CD8-positive, alpha-beta memory T cell (primary cell): ENCODE measurements around the gene ZAP70. TPM values are rescaled to one million over a fixed set of nuclear protein-coding genes. Genes with fewer than 3 reads are reported as not detected.
A peak's percentile ranks its signal among the peaks of the same experiment; 100 is the strongest.
"Not testable (repeated sequence)": the region's sequence is repeated elsewhere in the genome, so short reads cannot be mapped to it uniquely, and the experiment has no call there.

Experiments used
- CTCF ChIA-PET: fragments of 350-600 bp; sonication (Branson Sonifier 250); formaldehyde crosslinking; loops from one replicate; lab custom pipeline; 2021; ENCODE audit warnings: antibody characterized with exemption; lab: Charles Lee
- POLR2A ChIA-PET: fragments of 350-600 bp; sonication (Branson Sonifier 250); formaldehyde crosslinking; loops from one replicate; lab custom pipeline; 2021; ENCODE audit warnings: antibody characterized with exemption; lab: Charles Lee
- DNase-seq, 5 donors: peaks; one replicate each; pipeline versions ENCODE4 v3.0.0 to v3.0.0-alpha.2; 2020 to 2022; ENCODE audit warnings: mixed read lengths in 1 of 5
- H3K27ac ChIP-seq: one replicate; pipeline ENCODE4 v1.7.0; 2013; ENCODE audit warnings: low read depth, mild to moderate bottlenecking, low read length, moderate library complexity
- H3K27me3 ChIP-seq: 2 replicates; pipeline ENCODE4 v1.7.0; 2013; ENCODE audit warnings: low read length, mild to moderate bottlenecking; ENCODE audit not compliant: insufficient read depth, poor library complexity, severe bottlenecking
- H3K36me3 ChIP-seq: 2 replicates; pipeline ENCODE4 v1.7.0; 2013; ENCODE audit warnings: mild to moderate bottlenecking, low read length, moderate library complexity; ENCODE audit not compliant: insufficient read depth
- H3K4me1 ChIP-seq: 2 replicates; pipeline ENCODE4 v1.7.0; 2013; ENCODE audit warnings: mild to moderate bottlenecking, low read length, moderate library complexity; ENCODE audit not compliant: insufficient read depth
- H3K4me3 ChIP-seq: 2 replicates; pipeline ENCODE4 v1.7.0; 2013; ENCODE audit warnings: mild to moderate bottlenecking, low read length
- H3K9me3 ChIP-seq: 2 replicates; pipeline ENCODE4 v1.7.0; 2013; ENCODE audit warnings: mild to moderate bottlenecking, low read length
- H3K27ac Mint-ChIP-seq, 8 donors: one replicate each; pipeline ENCODE4 v1.8.0; 2020 to 2021; ENCODE audit warnings: mixed read lengths in 8 of 8, mild to moderate bottlenecking in 6 of 8, inconsistent platforms in 3 of 8, moderate library complexity in 3 of 8
- H3K27me3 Mint-ChIP-seq, 2 donors: one replicate each; pipeline ENCODE4 v1.8.0; 2020 to 2021; ENCODE audit warnings: mixed read lengths in 2 of 2, mild to moderate bottlenecking in 1 of 2, moderate library complexity in 1 of 2
- H3K36me3 Mint-ChIP-seq, 3 donors: one replicate each; pipeline ENCODE4 v1.8.0; 2020 to 2021; ENCODE audit warnings: mixed read lengths in 3 of 3, inconsistent platforms in 1 of 3, mild to moderate bottlenecking in 1 of 3
- H3K4me1 Mint-ChIP-seq, 3 donors: one replicate each; pipeline ENCODE4 v1.8.0; 2020 to 2021; ENCODE audit warnings: mixed read lengths in 3 of 3, inconsistent platforms in 1 of 3, mild to moderate bottlenecking in 1 of 3
- H3K4me3 Mint-ChIP-seq, 7 donors: one replicate each; pipeline ENCODE4 v1.8.0; 2020 to 2021; ENCODE audit warnings: mixed read lengths in 7 of 7, mild to moderate bottlenecking in 6 of 7, moderate library complexity in 4 of 7, inconsistent platforms in 2 of 7
- H3K9me3 Mint-ChIP-seq, 5 donors: one replicate each; pipeline ENCODE4 v1.8.0; 2020 to 2022; ENCODE audit warnings: mixed read lengths in 5 of 5, mild to moderate bottlenecking in 3 of 5, moderate library complexity in 2 of 5, inconsistent platforms in 1 of 5
- polyA plus RNA-seq: library from polyadenylated mRNA; unstranded; fragments of 300-500 nt; fragmentation: Illumina TruSeq; gene quantifications from one replicate; pipeline ENCODE4 v1.2.3, GENCODE V29; 2021
- total RNA-seq, 2 experiments: library from RNA; stranded (reverse); gene quantifications; one replicate each; pipeline ENCODE4 v1.2.3, GENCODE V29; 2021

The ZAP70 gene
- total and polyA plus RNA-seq, 3 experiments from 2014 or later = 180 to 197 (median 184) TPM

- H3K27ac Mint-ChIP-seq, POLR2A ChIA-PET, H3K9me3 ChIP-seq, H3K27ac ChIP-seq, H3K36me3 Mint-ChIP-seq, DNase-seq, H3K9me3 Mint-ChIP-seq, H3K36me3 ChIP-seq, H3K4me1 ChIP-seq, H3K4me3 Mint-ChIP-seq, H3K4me1 Mint-ChIP-seq, H3K4me3 ChIP-seq, H3K27me3 ChIP-seq: not testable (repeated sequence)
- CTCF ChIA-PET = interaction anchor here (0.9 to 1.1 kb wide), 3 partner anchors 9 to 24 kb away, joined by 3 read pairs; partner anchors contain the start of gene ACTR1B
- peaks cover 0 to 12% of the 10 kb centered on the region in 2 donors for H3K27me3 Mint-ChIP-seq
Measured at GRCh38 chr2:97672606-97673140, 40.7 kb upstream of the ZAP70 start.

- Histone ChIP-seq H3K4me3 (no peak overlapping the region), H3K36me3 (no peaks in the 10 kb centered on the region), H3K27me3 (no peaks in the 10 kb centered on the region), H3K27ac (no peak overlapping the region), H3K9me3 (no peaks in the 10 kb centered on the region), H3K4me1 (no peaks in the 10 kb centered on the region)
- ChIA-PET POLR2A (no interaction called here), CTCF (interaction anchor here (0.9 to 1.1 kb wide), 3 partner anchors 10 to 23 kb away, joined by 3 read pairs; partner anchors contain the start of gene ACTR1B)
- DNase-seq = no peak
- H3K9me3 Mint-ChIP-seq = no peaks in the 10 kb centered on the region
- peaks cover 2 to 12% of the 10 kb centered on the region in 2 donors for H3K27me3 Mint-ChIP-seq
- no peak overlapping the region for H3K4me3 Mint-ChIP-seq
- H3K27ac Mint-ChIP-seq = no peak overlapping the region
- no peaks in the 10 kb centered on the region for H3K36me3 Mint-ChIP-seq
- H3K4me1 Mint-ChIP-seq = no peaks in the 10 kb centered on the region
Measured at GRCh38 chr2:97673182-97673914, 40.0 kb upstream of the ZAP70 start.

- CTCF ChIA-PET = no interaction called here
Measured at GRCh38 chr2:97673915-97674283, 39.5 kb upstream of the ZAP70 start.

GRCh38 chr2:97675430-97676113 is 37.8 kb upstream of the ZAP70 start:
- no peak overlapping the region for H3K4me3 Mint-ChIP-seq
- Histone ChIP-seq H3K4me3 (no peak overlapping the region), H3K27me3 (no peaks in the 10 kb centered on the region), H3K9me3 (no peaks in the 10 kb centered on the region), H3K27ac (no peak overlapping the region), H3K36me3 (no peaks in the 10 kb centered on the region), H3K4me1 (no peaks in the 10 kb centered on the region)
- no peaks in the 10 kb centered on the region for H3K4me1 Mint-ChIP-seq
- H3K27me3 Mint-ChIP-seq = peaks cover 2 to 12% of the 10 kb centered on the region in 2 donors
- ChIA-PET POLR2A (no interaction called here), CTCF (interaction anchor here (1.2 to 2.2 kb wide), 2 partner anchors 34 to 85 kb away, joined by 3 to 5 read pairs; no protein-coding TSS in a partner anchor)
- no peaks in the 10 kb centered on the region for H3K9me3 Mint-ChIP-seq
- no peak overlapping the region for H3K27ac Mint-ChIP-seq
- H3K36me3 Mint-ChIP-seq = no peaks in the 10 kb centered on the region
- no peak for DNase-seq

More at GRCh38 chr2:97673915-97674283, 39.5 kb upstream of the ZAP70 start:
- Histone ChIP-seq H3K27me3 (no peaks in the 10 kb centered on the region), H3K9me3 (no peaks in the 10 kb centered on the region), H3K36me3 (no peaks in the 10 kb centered on the region), H3K4me1 (no peaks in the 10 kb centered on the region), H3K4me3 (no peak overlapping the region), H3K27ac (no peak overlapping the region)
- Mint-ChIP-seq H3K36me3 (no peaks in the 10 kb centered on the region), H3K27ac (no peak overlapping the region), H3K9me3 (no peaks in the 10 kb centered on the region), H3K4me3 (no peak overlapping the region), H3K27me3 (peaks cover 2 to 12% of the 10 kb centered on the region in 2 donors), H3K4me1 (no peaks in the 10 kb centered on the region)
- DNase-seq = no peak
- POLR2A ChIA-PET = no interaction called here

GRCh38 chr2:97676620-97677019 is 36.8 kb upstream of the ZAP70 start:
- ChIA-PET POLR2A (no interaction called here), CTCF (interaction anchor here (0.7 to 2.2 kb wide), 3 partner anchors 33 to 86 kb away, joined by 3 to 5 read pairs (median 3); no protein-coding TSS in a partner anchor)
- no peak overlapping the region for H3K4me3 ChIP-seq
- Mint-ChIP-seq H3K27ac (no peak overlapping the region), H3K4me3 (no peak overlapping the region), H3K9me3 (no peaks in the 10 kb centered on the region), H3K36me3 (no peaks in the 10 kb centered on the region), H3K4me1 (no peaks in the 10 kb centered on the region), H3K27me3 (peaks cover 2 to 12% of the 10 kb centered on the region in 2 donors)
- H3K27ac ChIP-seq = no peak overlapping the region
- no peaks in the 10 kb centered on the region for H3K4me1 ChIP-seq
- no peaks in the 10 kb centered on the region for H3K27me3 ChIP-seq
- DNase-seq = no peak
- no peaks in the 10 kb centered on the region for H3K36me3 ChIP-seq
- H3K9me3 ChIP-seq = no peaks in the 10 kb centered on the region

GRCh38 chr2:97677480-97677879 is 35.9 kb upstream of the ZAP70 start:
- CTCF ChIA-PET = interaction anchor here (0.7 to 2.2 kb wide), 2 partner anchors 71 to 86 kb away, joined by 3 to 5 read pairs; no protein-coding TSS in a partner anchor
- Histone ChIP-seq H3K4me3 (no peak overlapping the region), H3K36me3 (no peaks in the 10 kb centered on the region), H3K4me1 (no peaks in the 10 kb centered on the region), H3K27ac (no peak overlapping the region), H3K9me3 (no peaks in the 10 kb centered on the region), H3K27me3 (no peaks in the 10 kb centered on the region)
- Mint-ChIP-seq H3K4me3 (no peak overlapping the region), H3K4me1 (no peaks in the 10 kb centered on the region), H3K27ac (no peak overlapping the region), H3K9me3 (no peaks in the 10 kb centered on the region), H3K36me3 (no peaks in the 10 kb centered on the region), H3K27me3 (peaks cover 2 to 12% of the 10 kb centered on the region in 2 donors)
- POLR2A ChIA-PET = no interaction called here
- DNase-seq = no peak

- CTCF ChIA-PET = interaction anchor here (1.2 kb wide), 1 partner anchor 40 kb away, joined by 3 read pairs; no protein-coding TSS in a partner anchor
- Histone ChIP-seq H3K4me1 (no peaks in the 10 kb centered on the region), H3K36me3 (no peaks in the 10 kb centered on the region), H3K9me3 (no peaks in the 10 kb centered on the region), H3K27ac (no peak overlapping the region), H3K4me3 (no peak overlapping the region), H3K27me3 (no peaks in the 10 kb centered on the region)
- POLR2A ChIA-PET = no interaction called here
- Mint-ChIP-seq H3K36me3 (no peaks in the 10 kb centered on the region), H3K4me3 (no peak overlapping the region), H3K27ac (peak overlapping the region in 1 of 8 donors; percentile 22), H3K9me3 (no peaks in the 10 kb centered on the region), H3K27me3 (peaks cover 2 to 12% of the 10 kb centered on the region in 2 donors), H3K4me1 (no peaks in the 10 kb centered on the region)
- DNase-seq = no peak
Measured at GRCh38 chr2:97678298-97678697, 35.1 kb upstream of the ZAP70 start.

GRCh38 chr2:97687235-97687634 is 26.1 kb upstream of the ZAP70 start:
- H3K36me3 Mint-ChIP-seq, H3K9me3 Mint-ChIP-seq, CTCF ChIA-PET, POLR2A ChIA-PET, H3K9me3 ChIP-seq, H3K27me3 ChIP-seq, H3K4me3 ChIP-seq, H3K4me3 Mint-ChIP-seq, H3K27me3 Mint-ChIP-seq, DNase-seq, H3K4me1 ChIP-seq, H3K4me1 Mint-ChIP-seq, H3K36me3 ChIP-seq, H3K27ac ChIP-seq, H3K27ac Mint-ChIP-seq: not testable (repeated sequence)
